Right lobe of liver (tissue), 6 donors: ENCODE results near the gene LCN1. TPM values are rescaled to one million over a fixed set of nuclear protein-coding genes. Genes with fewer than 3 reads are reported as not detected.
"Not testable (repeated sequence)": the region's sequence is repeated elsewhere in the genome, so short reads cannot be mapped to it uniquely, and the experiment has no call there.

Source experiments
- ATAC-seq, 4 donors: fragments of 200-7000 bp; cut with Tn5 transposase; one replicate each; pipeline ENCODE4 v1.9.1; 2020; ENCODE audit warnings: mild to moderate bottlenecking in 4 of 4, moderate library complexity in 4 of 4
- DNase-seq, 3 donors: peaks; one replicate each; pipeline ENCODE4 v3.0.0-alpha.2; 2020
- H3K27ac ChIP-seq, 3 donors: fragments of 200-600 bp; one replicate each; pipeline ENCODE4 v1.8.0; 2022
- H3K27me3 ChIP-seq, 2 donors: fragments of 200-600 bp; one replicate each; pipeline ENCODE4 v1.8.0; 2022
- H3K36me3 ChIP-seq, 4 donors: fragments of 200-600 bp; sonication (generic) in 1 of 4; one replicate each; pipeline versions ENCODE4 v1.5.1 to v1.8.0; 2017 to 2022; ENCODE audit warnings: control low read depth in 1 of 4
- H3K4me1 ChIP-seq, 4 donors: fragments of 200-600 bp; sonication (generic) in 1 of 4; one replicate each; pipeline versions ENCODE4 v1.5.1 to v1.8.0; 2017 to 2022; ENCODE audit warnings: control low read depth in 1 of 4
- H3K4me3 ChIP-seq, 3 donors: fragments of 200-600 bp; one replicate each; pipeline ENCODE4 v1.8.0; 2022
- H3K9me3 ChIP-seq, 4 donors: fragments of 200-600 bp; sonication (generic) in 1 of 4; one replicate each; pipeline versions ENCODE4 v1.5.1 to v1.8.0; 2017 to 2022; ENCODE audit warnings: control low read depth in 1 of 4
- CTCF ChIP-seq, 4 donors: fragments of 200-600 bp in 3 of 4; fragments of 450-650 bp in 1 of 4; IDR thresholded peaks; one replicate each; pipeline versions ENCODE4 v1.5.1 to v1.8.0; 2016 to 2022; ENCODE audit warnings: antibody characterized with exemption in 4 of 4, mild to moderate bottlenecking in 2 of 4
- POLR2A ChIP-seq: fragments of 450-650 bp; IDR thresholded peaks from one replicate; pipeline ENCODE4 v1.6.1; 2017; ENCODE audit warnings: antibody characterized with exemption, mild to moderate bottlenecking
- WGBS: methylation state at CpG from one replicate; pipeline ENCODE4 v1.1.6; 2018; ENCODE audit warnings: low coverage, low lambda C conversion rate; ENCODE audit not compliant: insufficient coverage; ENCODE audit errors: missing lambda C conversion rate; 5-methylcytosine and 5-hydroxymethylcytosine counted together
- intact Hi-C, 2 donors: fragments of 100-400 bp; cut with DNase I; formaldehyde crosslinking; loops; one replicate each; pipeline versions ENCODE4 v1.11.2 to v1.14.1; 2022
- total RNA-seq, 6 experiments: library from RNA; depleted of rRNA in 2 of 6; stranded (reverse); fragments of >200 nt in 2 of 6; fragmentation: NEBNext Ultra II Directional in 3 of 6; extraction: Animal tissue kit (Norgen Biotek cat#: 25700) in 3 of 6; gene quantifications; one replicate each; pipeline versions ENCODE4 v1.1.0 to v1.2.4, GENCODE V29; 2016 to 2023
- donor health status: DM: no; HTN: yes; CAD: no.
- donor health status: DM: no; HTN: no; CAD: no.
- donor health status: DM: no; HTN: no; CAD: no.
- donor health status: DM: no; HTN: yes; CAD: no.
- donor health status: DM: no; HTN: yes; CAD: no.

Gene LCN1
- total RNA-seq, 6 experiments from 2014 or later: not detected

DNA sequence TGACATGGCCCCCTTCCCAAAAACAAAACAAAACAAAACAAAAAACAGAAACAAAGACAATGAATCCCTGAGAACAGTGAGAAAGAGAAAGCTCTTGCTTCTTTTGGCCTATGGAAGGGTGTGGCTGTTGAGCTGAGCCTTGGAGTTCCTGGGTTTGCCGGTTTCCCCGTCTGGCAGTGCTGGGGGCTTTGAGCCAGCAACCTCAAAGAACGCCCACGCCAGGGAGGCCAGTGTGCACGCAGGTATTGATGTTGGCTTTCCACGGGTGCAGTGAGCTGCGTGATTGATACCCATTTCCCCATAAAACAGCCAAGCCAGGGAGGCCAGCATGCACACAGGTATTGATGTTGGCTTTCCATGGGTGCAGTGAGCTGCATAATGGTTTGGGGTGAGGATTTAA, 8.3 kb upstream of the LCN1 start:
- 39% methylated on average over 6 of the region's 7 CpGs for WGBS
- TF ChIP-seq POLR2A: no peak
- no peak for TF ChIP-seq CTCF (IDR thresholded peaks at IDR 0.05)

GRCh38 chr9:135513351-135513846, 7.8 kb upstream of the LCN1 start:
- WGBS: 68% methylated on average over 9 of the region's 19 CpGs
- Histone ChIP-seq H3K27me3 (no peaks in the 10 kb centered on the region), H3K4me3 (no peak overlapping the region), H3K4me1 (no peaks in the 10 kb centered on the region), H3K27ac (no peak overlapping the region), H3K9me3 (no peaks in the 10 kb centered on the region), H3K36me3 (no peaks in the 10 kb centered on the region)
- ATAC-seq (no peak), DNase-seq (peak in 1 of 3 donors; percentile 37)
- intact Hi-C loops: no loop called here
- no peak for TF ChIP-seq CTCF (IDR thresholded peaks at IDR 0.05)
- TF ChIP-seq POLR2A: no peak

More for the DNA sequence above, 8.3 kb upstream of the LCN1 start:
- intact Hi-C loops: no loop called here
- ATAC-seq (no peak), DNase-seq (peak in 2 of 3 donors; percentile 19 to 37)
- no peak overlapping the region for H3K27ac ChIP-seq
- no peaks in the 10 kb centered on the region for H3K27me3 ChIP-seq
- no peaks in the 10 kb centered on the region for H3K4me1 ChIP-seq
- H3K4me3 ChIP-seq: no peak overlapping the region
- no peaks in the 10 kb centered on the region for H3K9me3 ChIP-seq
- no peaks in the 10 kb centered on the region for H3K36me3 ChIP-seq

DNA sequence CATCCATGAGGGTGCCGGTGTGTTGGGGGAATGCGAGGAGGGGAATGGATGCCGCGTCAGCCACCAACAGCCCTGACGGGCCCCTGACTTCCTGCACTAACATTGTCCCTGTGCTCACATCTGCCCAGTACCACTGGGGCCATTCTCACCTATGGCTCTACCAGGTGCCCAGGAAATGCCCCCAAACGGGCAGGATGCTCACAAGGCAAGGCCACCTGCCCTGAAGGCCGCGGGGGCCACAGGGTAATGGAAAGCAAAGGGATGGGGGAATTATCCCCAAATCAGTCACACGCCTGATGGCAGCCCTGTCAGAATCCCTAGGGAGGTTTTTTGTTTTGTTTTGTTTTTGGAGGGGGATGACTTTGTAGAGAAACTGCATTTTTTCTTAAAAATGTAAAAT, 7.3 kb upstream of the LCN1 start:
- H3K4me1 ChIP-seq, H3K27ac ChIP-seq, H3K36me3 ChIP-seq, H3K9me3 ChIP-seq, H3K27me3 ChIP-seq, intact Hi-C loops, DNase-seq, H3K4me3 ChIP-seq, ATAC-seq: not testable (repeated sequence)
- WGBS: 40% methylated on average over 1 of the region's 9 CpGs

GRCh38 chr9:135514342-135515082, 6.7 kb upstream of the LCN1 start:
- H3K9me3 ChIP-seq: no peaks in the 10 kb centered on the region
- DNase-seq (peak in 1 of 3 donors; percentile 17), ATAC-seq (no peak)
- no peak for TF ChIP-seq POLR2A
- no peak for TF ChIP-seq CTCF (IDR thresholded peaks at IDR 0.05)
- H3K4me3 ChIP-seq: no peak overlapping the region
- H3K4me1 ChIP-seq: no peaks in the 10 kb centered on the region
- H3K27me3 ChIP-seq: no peaks in the 10 kb centered on the region
- H3K27ac ChIP-seq: no peak overlapping the region
- 49% methylated on average over 3 of the region's 17 CpGs for WGBS
- intact Hi-C loops: no loop called here
- H3K36me3 ChIP-seq: no peaks in the 10 kb centered on the region

DNA sequence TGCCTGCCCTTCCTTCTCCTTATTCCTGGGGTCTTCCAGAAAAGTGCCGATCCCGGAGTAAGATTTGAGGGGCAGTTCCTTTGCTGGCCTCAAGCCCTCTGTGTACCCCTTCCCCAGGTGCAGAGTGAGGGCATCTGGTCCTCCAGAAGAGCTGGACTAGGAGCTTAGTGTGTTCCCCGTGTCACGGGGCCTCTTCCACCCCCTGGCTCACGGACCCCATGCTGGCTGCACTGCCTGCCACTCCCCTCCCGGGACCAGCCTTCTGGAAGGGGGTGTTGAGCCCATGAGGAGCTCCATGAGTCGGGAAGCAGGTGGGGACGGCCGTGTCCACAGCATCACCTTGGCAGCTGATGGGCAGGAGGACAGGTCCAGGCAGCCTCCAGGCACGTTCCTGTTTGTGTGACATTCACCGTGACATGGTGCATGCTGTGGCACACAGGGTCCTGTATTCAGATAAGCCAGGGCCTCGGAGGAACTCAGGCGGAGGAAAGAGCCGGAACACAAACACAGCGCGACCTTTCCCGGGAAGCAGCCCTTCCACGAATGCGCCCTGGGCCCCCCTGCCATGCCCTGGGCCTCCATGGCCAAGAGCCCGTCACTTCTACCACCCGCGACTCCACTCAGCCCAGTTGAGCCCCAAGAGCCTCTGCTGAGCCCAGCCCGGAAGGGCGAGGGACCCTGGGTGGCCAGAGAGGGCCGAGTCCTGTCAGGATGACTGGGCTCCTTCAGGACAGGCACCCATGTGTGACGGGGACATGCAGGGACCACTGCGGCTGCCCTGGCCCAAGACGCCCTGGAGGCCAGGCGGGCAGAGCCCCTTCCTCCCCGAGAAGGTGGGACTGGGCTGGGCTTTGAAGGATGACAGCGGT, 5.9 kb upstream of the LCN1 start:
- intact Hi-C loops: no loop called here
- Histone ChIP-seq H3K27me3 (no peaks in the 10 kb centered on the region), H3K4me1 (no peaks in the 10 kb centered on the region), H3K4me3 (no peak overlapping the region), H3K27ac (no peak overlapping the region), H3K9me3 (no peaks in the 10 kb centered on the region), H3K36me3 (no peaks in the 10 kb centered on the region)
- DNase-seq (peak in 1 of 3 donors; percentile 37), ATAC-seq (peak in 1 of 4 donors; percentile 33)
- 70% methylated on average over 19 of the region's 31 CpGs for WGBS
- no peak for TF ChIP-seq POLR2A
- TF ChIP-seq CTCF (IDR thresholded peaks at IDR 0.05): no peak
